ENCODE results near the gene ZNF184.

ZNF184 gene

DNA sequence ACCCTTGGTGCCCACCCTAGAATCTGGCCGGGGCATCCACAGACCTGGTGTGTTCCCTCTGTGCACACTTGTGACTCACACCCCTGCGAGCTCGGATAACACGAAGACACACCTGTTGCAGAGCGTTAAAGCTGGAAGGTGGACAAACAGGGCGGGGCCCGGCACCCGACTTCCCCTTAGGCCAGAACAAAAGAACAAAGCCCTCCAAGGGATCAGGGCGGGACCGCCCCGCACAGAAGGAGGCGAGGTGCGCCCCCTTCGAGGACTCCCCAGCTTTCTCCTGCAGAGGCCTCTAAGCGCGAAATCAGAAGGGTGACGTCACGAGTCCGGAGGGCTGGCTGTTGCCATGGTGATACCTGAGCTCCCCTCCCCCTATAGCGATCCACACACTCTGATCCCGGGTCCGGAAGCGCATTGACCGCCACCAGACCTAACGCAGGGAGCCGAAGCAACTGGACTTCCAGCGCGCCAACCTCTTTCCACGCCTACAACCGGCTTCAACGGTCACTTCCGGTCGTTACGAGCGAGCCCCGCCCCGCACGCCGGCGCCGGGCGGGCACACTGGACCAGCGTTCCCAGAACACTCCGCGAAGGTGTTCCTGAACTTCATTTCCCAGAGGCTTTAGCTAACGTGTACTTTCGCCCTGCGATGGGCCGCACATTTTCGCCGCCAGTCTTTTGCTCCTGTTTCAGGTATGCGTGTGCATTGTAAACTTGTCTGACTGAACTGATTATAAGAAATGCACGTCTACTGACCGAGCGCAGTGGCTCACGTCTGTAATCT lies at the start of gene ZNF184:
Gene ZNF184, minus strand, starts transcription at position 489 of the 784 bp plus-strand sequence. CDS start 811 bp downstream, outside the sequence.
- peak; percentile 99 for DNase-seq (ENCODE audit: low read depth)

DNA sequence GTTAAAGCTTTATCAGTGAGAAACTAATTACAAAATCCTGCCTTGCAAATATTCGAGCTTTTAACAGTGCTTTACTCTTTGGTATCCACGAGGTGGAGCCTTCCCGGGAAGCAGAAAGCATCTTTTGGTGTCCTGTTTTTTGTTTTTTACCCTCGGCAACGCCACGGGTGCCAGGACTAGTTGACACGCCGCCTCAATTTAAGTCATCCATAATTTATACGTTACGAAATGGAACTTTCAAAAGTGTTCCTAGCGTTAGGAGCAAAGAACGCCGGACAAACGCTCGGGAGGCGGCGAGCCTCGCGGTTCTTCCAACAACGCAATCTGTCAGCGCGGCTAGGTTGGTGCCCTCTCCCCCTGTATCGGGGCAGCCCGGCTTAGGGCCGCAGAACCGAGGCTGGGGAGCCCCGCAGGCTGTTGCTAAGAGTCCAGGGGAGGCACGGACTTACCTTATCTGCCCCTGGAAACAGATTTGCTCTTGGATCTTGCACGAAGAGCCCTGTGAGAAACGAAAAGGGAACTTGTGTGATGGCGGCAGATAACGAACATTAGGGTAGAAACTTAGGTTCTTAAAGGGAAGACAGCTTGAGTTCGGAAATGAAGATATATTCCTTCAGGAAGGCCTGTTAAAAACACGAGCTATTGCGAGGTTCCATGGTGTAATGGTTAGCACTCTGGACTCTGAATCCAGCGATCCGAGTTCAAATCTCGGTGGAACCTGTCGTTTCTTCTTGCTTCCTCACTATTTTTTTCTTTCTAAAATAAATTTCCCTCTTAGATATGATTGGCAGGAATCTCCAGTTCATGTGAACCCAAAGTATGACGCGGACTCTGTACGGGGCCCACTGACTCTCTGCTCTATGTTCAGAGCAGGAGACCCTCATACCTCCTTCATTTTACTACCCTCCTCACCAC lies 46.2 kb upstream of the ZNF184 start:
- DNase-seq (ENCODE audit: low read depth), result peak; percentile 89

DNA sequence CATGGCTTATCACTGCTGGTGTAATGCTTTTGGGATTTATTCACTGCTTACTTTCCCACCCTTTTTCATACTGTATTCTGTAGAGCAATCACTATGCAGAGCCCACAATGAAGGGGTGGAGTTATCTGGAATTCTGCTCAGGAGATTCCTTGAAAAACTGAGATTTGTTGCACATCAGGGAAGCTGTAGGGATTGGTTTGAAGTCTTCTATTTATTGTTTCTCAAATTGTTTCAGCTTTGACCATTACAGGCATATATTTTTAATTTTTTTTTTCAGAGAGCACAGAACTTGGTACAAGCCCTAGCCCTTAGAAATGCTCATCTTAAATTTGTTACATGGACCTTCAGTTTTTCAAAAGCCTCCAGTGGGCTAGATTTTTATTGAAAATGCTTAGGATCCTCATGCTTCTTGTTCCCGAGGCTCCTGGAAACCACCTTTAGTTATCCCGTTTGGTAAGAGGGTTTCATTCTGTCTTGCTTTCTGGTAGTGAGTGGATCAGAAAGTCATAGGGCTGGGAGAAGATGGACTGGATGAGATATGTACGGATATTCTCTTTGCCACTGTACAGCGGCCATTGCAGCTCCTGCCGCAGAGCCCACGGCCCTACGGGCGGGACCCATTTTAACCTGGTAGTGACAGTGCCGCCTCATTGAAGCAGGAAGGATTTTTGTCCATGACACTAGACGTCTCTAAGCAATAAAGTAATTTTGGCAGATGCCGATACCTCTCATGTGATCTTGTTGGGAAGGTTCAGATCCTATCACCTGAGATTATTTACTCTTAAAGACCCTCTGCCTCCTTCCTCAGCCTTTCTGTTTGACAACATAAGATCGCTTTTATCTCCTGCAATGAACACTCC lies 45.3 kb upstream of the ZNF184 start:
- no peak for DNase-seq (ENCODE audit: low read depth)

DNA sequence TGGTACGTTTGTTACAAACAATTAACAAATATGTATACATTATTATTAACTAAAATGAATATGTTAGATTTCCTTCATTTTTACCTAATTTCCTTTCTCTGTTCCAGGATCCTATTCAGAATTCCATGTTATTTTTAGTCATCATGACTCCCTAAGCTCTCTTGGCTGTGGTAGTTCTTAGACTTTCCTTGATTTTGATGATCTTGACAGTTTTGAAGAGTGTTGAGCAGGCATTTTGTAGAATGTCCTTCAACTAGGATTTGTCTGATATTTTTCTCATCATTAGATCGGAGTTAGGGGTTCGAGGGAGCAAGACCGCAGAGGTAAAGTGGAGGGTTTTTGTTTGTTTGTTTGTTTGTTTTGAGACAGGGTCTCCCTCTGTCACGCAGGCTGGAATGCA lies 44.3 kb upstream of the ZNF184 start:
- no peak for DNase-seq (ENCODE audit: low read depth)

DNA sequence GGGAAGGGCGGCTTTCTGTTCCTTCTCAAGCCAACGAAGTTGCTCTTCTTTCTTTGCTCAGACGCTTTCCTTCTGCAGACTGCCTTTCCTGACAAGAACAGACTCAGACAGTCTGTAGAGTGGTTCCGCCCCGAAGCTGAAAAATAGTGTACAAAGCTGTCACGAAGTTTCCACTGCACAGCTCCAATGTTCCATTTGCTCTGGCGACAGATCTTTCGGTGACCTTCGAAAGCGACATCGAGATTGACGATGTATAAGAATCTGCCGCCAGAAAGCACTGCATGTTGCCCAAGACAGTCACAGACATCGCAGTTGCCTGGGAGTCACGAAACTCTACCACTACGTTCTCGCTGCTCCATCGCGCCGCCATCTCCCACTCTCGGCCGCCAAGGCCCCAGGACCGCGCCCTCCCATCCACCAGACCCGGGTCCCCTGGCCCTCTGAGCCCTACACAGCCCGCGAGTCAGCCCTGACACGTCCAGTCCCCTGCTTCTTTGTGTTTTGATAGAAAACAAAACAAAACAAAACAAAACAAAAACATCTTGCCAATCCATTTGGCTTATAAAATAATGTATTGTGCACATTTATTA lies 42.1 kb upstream of the ZNF184 start:
- DNase-seq (ENCODE audit: low read depth), result no peak

DNA sequence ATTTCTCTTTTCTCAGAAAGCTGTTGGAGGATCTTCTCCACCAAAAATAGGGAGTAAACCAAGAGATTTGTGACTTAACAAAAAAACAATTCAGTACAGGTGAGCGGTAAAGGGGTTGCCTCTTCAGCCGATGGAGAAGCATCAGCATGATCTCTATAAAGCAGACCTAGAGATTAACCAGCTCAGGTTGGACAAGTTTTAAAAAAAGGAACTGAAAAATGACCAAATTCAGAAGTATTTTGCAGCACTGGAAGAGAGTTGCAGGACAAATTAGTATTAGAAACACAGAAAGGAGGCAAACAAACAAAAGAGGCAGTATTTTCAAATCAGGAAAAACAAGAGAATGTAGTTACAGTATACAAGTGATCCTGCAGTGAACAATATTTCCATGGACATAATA lies 39.6 kb upstream of the ZNF184 start:
- no peak for DNase-seq (ENCODE audit: low read depth)

DNA sequence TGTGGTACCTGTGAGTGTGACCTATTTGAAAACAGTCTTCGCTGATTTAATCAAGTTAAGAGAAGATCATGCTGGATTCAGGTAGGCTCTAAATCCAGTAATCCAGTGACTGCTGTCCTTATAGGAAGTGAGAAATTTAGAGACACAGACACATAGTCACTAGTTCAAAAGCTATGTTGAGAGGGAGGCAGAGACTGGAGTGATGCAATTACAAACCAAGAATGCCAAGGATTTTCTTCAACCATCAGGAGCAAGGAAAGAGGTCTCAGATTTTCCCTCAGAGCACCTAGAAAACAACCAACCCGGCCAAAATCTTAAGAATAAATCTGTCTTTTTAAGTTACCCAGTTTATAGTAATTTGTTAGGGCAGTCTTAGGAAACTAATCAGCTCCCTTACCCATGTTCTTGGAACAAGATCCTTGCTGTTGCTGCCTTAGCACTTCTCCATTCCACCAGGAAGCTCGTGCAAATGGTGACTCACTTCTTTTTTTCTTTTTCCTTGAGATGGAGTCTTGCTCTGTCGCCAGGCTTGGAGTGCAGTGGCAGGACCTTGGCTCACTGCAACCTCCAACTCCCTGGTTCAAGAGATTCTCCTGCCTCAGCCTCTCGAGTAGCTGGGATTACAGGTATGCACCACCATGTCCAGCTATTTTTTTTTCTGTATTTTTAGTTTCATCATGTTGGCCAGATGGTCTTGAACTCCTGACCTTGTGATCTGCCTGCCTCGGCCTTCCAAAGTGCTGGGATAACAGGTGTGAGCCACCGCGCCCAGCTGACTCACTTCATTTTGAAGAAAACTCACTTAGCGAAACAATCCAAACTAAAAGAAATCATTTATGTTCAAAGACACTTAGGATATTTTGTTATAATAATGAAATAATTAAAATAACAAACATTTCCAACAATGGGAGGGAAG lies 34.4 kb upstream of the ZNF184 start:
- DNase-seq (ENCODE audit: low read depth), result no peak

DNA sequence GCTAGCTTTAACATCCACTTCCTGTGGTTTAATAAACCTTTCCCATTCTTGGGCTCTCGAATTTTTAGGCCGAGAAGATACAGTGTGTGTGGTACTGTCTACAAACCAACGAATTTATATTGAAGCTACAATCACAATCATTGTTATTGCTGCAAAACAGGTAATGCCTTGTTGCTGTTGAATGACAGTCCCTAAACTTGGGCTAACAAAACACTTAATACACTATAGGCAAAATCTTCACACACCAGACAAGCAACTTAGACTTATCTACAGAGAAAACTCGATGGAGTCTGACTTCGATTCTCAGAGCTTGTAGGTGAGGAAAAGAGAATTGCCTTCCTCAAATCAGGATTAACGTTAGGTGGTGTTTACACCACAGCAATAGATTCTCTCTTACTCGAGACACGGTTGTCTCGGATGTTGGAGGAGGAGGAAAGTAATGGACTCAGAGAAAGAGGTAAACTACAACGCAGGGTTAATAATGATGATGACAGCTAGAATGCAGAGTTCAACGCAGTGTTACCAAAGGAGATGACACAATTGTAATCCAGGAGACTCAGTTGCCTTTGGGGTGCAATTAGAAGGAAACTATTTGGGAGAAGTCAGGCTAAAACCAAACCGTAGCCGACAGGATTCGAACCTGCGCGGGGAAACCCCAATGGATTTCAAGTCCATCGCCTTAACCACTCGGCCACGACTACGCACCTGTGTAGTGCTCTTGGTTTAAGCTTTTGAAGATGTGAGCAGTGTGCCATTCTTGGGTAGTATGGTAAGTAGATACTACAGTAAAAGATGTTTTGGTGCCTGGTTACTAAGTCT lies 32.5 kb upstream of the ZNF184 start:
- peak; percentile 51 for DNase-seq (ENCODE audit: low read depth)

DNA sequence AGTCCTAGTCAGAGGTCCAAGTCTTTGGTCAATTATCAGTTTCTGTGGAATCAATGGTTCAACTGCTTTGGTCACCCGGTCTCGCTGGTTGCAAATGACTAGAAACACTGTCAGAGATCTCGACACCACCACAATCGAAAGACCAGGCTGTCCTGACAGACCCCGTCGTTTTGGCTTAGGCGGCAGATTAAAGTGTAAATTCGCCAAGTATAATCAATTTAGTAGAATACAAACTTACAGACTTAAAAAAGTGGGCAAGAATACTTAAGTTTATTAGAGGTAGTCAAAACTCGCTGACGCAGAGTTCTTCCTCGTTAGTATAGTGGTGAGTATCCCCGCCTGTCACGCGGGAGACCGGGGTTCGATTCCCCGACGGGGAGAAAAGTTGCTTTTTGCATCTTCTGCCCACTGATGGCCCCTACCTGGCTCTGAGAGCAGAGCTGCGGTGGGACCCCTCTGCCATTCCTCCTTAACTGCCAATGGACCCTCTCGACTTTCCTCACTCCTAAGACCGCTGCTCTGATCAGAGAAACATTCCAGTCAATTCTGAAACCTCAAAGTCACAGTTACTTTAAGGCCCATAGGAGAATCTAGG lies 30.6 kb upstream of the ZNF184 start:
- DNase-seq (ENCODE audit: low read depth), result peak; percentile 69

DNA sequence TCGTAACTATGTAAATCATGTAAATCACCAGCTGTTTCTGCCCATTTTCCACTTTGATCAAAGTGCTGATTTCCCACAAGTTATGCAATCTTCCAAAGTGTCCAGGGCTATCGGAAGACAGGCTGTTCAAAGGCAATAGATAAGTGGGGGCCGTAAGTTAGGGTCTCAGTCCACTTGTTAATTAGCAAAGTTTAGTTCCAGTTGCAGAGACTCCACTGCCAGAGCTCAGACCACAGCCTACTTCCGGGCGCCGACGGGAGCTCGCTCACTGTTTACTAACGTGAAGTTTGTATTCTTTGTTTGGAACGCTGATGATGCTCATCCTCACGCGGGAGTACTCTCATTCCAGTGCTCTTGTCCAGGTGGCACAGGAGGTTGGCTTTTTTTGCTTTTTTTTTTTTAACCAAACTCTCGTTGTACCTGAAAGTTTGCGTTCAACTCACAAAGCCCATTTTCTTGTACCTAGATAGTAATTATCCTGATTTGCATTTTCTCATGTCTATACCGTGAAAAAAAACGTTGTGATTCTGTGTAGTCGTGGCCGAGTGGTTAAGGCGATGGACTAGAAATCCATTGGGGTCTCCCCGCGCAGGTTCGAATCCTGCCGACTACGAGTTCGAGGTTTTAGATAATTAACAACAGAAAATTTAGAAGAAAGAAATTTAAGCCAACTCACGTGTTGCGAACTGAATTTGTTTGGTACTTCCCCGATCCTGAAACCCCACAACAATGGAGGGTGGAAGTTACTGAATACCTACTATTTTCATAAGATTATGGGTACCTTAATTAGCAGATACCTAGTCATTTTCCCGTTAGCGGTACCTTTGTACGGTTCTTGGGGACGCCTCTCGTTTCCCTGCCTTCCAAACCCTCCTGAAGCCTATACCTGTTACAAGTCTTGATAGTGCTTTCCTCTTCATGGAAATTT lies 29.9 kb upstream of the ZNF184 start:
- DNase-seq (ENCODE audit: low read depth), result peak; percentile 70

DNA sequence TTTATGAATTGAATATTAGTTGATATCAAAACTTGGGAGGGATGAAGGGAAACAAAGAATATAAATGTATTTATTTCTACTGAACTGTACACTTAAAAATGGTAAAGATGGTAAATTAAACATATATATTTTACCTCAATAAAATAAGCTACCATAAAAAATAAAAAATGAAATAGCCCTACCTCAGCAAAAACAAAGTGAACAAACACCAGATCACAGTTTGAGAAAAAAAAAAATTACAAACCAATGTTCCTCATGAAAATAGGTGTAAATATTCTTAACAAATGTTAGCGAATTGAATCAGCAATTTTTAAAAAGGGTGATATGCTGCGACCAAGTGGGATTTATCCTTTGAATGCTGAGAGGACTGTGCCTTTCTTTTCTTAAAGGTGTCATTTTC lies 28.3 kb upstream of the ZNF184 start:
- DNase-seq (ENCODE audit: low read depth), result no peak

DNA sequence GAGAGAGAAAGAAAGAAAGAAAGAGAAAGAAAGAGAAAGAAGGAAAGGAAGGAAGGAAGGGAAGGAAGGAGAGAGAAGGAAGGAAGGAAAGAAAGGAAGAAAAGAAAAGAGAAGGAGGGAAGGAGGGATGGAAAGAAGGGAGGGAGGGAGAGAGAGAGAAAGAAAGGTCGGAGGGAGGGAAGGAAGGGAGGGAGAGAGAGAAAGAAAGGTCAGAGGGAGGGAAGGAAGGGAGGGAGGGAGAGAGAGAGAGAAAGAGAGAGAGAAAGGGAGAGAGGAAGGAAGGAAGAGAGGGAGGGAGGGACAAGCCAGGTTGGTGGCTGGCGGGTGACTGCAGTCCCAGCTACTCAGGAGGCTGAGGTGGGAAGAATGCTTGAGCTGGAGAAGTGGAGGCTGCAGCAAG lies 27.3 kb upstream of the ZNF184 start:
- DNase-seq (ENCODE audit: low read depth), result no peak

DNA sequence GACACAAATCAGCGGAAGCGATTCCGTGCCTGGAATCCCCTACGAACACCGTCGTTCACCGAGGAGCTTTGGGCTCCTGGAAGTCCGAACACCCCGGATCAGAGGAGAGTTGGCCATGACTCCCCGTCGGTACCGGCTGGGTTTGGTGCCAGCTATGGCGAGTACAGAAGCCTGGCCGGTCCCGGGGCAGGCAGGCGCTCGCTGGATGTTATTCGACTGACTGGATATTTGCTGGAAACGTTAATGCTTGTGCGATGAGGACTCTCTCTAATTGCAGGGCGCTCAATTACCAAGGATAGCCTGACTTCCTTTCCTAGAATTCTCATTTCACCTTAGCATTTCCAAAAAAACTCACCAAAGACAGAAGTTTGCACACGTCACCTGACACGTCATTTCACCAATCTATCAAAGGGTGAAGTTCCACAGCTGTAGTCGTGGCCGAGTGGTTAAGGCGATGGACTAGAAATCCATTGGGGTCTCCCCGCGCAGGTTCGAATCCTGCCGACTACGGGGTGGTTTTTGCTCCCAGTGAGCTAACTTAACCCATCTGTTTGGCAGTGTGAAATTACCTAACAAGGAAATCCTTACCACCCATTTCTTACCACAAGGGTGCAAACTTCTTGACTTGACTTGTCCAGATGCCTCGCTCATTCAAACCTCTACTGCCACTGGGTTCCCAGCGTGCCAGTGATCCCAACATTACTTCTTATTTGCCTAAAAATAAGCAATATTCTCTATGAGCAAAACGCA lies 22.7 kb upstream of the ZNF184 start:
- DNase-seq (ENCODE audit: low read depth), result peak; percentile 84

DNA sequence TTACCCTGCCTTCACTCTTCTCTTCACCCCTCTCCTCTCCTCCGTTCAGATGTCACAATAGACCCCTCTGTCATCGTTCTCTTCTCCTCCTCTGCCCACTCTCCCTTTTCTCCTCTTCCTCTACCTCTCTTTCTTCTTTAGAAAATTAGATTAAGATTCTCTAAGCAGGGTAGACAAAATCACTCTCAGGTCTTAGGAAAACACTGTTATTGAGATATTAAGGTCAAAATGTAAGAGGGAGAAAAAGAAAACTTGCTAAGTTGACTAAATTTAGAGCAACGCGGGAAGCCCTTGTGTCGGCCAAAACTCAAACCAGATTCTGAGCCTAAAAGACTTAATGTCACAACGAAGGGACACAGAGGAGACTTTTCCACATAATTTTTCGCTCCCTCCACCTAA lies 22.1 kb upstream of the ZNF184 start:
- DNase-seq (ENCODE audit: low read depth), result no peak

DNA sequence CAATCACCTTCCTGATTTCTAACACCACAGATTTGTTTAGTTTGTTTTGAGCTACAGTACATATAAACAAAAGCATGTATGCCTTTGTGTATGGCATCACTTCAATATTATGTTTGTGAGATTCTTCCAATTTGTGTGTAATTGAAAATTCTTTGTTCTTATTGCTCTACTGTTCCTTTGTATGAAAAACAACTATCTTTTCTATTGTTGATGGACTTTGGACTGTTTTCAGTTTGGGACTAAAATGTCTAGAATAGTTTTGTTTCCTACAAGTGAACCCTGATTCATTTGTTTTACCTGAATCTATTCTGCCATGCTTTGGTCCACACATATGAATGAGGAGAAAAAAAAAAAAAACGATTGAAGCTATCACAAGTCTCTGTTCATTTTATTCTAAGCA lies 21.2 kb upstream of the ZNF184 start:
- no peak for DNase-seq (ENCODE audit: low read depth)

DNA sequence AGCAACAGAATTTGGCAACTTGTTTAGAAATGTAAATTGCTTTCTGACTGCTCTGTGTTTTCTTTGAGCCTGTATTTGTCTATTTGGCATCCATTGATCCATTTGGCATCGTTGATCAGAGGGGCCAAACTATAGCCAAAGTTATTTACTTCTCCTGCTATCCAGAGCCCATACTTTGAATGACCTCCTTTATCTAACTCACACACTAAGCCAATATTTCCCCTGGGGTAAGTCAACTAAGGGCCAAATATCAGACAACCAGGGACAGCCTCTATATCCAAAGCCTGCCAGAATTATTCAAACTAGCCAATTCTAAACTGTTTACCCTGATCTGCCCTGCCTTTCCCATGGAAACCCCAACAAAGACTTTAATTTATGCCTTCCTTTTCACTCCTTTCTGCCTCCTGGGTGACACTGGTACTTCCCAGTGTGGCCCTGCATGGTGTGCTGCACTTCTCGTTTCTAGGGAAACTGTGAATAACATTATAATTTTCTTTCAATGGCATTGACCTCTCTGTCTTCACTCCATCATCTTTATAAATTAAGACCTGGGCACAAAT lies 19.8 kb upstream of the ZNF184 start:
- no peak for DNase-seq (ENCODE audit: low read depth)
